ENCODE measurements around the gene EIF6.
"Not testable (repeated sequence)": the region's sequence is repeated elsewhere in the genome, so short reads cannot be mapped to it uniquely, and the experiment has no call there.

EIF6 gene

DNA sequence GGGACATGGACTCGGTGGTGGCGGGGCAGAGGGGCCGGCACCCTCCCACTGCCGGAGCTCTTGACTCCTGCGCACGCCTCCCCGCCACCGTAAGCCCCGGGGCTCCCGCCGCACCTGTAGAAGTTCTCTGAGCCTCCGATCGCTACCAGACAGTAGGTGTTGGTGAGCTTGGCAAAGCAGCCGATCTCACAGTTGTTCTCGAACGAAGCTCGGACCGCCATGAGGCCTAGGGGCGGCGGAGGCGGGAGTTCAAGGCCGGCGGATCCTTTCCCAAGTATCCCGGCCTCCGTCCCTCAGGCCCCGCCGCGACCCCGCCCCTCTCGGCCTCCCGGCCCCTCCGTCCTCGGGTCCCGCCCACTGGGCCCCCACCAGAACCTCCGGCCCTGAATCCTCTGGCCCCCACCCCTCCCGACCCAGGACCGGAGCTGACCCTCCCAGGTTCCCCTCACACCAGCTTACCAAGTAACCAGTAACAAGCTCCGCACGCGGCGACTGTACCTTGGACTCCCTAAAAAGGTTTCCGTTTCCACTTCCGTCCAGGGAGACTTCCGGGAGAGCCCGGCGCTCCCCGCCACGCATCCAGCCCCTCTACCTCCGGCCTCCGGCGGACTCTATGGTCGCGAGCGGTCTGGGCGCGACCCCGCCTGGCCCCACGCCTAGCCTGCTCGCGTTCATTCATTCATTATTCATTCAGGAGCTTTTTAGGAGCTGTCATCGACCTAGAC is at the start of gene EIF6:
EIF6 (minus strand) TSS at position 506 of the 725 bp plus-strand sequence; CDS start at position 221, 285 bp downstream.
- peak; percentile 37 for FAIRE-seq

DNA sequence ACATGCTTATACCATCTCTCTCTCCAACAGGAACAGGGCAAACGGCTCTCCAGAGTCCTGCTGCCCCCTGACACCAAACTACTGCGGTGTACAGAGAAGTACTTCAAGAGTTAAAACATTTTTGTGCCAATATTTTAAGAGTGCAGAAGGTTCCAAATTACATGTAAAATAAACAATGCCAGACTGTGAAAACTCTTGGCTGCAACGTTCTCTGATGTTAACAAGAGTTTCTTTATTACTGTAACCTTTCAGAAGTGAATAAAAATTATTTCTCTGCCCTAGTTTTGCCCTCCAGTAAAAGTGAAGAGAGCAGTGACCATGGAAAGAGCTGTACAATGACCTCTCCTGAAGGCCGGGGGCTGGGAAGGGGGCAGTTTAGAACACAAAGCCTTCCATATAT is 49.0 kb upstream of the EIF6 start:
- no peak for FAIRE-seq

DNA sequence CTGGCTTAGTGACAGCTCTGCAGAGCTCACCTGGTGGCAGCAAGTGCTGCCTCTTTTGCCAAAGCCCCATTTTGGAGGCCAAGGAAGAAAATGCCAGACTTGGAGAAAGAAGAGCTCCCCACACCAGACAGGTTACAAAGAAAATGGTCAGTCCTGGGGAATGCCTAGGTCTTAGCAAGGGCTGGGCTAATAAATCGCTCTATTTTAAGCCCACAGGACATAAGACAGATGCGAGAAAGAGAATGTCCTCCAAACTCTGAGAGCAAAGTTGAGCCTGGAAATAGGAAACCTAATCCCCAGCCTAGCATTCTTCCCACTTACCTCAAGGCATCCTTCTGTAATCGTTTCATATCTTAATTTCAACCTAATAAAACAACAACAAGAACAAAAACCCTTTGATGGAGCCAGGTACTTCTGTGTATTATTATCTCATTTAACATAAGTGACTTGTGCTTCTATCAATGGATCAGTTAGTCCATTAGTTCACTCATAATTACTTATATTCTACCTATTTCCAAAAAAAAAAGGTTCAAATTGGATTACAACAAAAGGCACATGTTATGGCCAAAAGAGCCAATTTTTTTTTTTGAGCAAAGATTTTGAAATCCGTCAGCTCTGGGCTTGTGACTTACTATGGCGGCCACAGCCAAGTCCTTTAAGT is 48.1 kb upstream of the EIF6 start:
- no peak for FAIRE-seq

DNA sequence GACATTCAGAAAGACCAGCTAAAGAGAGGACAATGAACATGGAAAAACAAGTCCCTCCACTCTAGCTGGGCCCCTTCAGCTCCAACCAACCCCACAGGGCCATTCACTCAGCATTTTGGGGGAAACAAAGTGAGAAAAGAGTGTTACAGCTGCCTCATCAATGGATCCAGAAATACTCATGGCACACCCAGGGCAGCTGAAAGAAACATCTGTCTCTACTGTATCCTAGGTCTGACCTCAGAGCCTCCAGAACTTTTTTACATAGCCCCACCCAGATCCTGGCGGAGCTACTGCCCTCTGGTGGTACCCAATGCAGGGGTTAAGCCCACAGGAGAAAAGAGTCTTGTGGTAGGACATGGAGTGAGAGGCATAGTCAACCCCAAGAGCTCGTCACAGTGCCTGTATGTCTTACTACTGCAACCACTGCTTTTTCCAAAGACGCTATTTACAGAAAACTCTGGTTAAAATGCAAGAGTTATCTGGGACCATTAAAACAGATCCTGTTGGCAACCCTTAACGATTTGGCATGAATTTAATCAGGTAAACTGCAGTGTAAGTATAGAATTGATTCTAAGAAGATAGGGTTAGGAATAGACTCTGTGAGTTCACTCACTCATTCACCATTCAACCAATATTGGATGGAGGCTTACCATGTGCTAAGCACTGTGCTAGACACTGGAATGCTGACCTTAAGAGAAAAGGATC is 45.0 kb upstream of the EIF6 start:
- no peak for FAIRE-seq

DNA sequence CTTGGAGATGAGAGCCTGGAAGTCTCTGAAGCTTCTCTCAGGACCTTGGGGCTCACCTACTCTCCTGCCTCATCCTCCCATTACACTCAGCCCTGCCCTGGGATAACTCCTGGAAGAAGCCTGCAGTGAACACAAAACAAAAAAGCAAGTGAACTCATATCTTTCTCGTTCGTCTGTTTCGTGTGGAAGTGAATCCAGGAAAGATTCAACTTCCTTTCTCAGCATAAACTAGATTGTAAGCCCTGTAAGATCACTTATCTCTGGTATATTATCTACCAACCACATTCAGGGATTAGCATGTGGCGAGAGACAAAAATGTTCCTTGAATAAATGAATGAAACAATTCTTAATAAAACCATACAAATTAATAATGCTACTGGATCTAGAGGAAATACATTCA is 44.1 kb upstream of the EIF6 start:
- no peak for FAIRE-seq

DNA sequence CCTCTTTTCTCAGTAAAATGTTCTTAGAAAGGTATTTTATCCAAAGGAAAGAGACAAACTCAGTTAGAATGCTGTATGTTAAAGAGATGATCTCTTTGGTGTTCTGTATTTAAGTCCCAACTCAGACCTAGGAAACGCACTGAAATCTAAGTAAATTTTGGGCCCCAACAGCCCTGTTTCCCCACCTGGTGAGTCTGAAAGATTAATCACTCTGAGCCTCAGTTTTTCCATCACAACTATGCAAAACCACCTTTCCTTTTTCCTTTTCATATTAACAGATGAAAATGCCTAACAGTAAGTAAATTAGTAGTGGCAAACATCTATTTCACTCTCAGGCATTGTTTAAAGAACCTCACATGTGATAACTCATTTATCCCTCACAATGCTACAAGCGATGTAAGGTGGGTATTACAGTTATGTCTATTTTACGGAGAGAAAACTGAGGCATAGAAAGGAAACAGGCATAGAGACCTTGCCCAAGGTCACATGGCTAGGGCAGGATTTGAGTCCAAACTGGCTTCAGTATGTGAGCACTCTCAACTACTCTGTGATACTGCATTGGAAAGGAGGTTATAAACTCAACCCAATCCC is 43.6 kb upstream of the EIF6 start:
- no peak for FAIRE-seq

DNA sequence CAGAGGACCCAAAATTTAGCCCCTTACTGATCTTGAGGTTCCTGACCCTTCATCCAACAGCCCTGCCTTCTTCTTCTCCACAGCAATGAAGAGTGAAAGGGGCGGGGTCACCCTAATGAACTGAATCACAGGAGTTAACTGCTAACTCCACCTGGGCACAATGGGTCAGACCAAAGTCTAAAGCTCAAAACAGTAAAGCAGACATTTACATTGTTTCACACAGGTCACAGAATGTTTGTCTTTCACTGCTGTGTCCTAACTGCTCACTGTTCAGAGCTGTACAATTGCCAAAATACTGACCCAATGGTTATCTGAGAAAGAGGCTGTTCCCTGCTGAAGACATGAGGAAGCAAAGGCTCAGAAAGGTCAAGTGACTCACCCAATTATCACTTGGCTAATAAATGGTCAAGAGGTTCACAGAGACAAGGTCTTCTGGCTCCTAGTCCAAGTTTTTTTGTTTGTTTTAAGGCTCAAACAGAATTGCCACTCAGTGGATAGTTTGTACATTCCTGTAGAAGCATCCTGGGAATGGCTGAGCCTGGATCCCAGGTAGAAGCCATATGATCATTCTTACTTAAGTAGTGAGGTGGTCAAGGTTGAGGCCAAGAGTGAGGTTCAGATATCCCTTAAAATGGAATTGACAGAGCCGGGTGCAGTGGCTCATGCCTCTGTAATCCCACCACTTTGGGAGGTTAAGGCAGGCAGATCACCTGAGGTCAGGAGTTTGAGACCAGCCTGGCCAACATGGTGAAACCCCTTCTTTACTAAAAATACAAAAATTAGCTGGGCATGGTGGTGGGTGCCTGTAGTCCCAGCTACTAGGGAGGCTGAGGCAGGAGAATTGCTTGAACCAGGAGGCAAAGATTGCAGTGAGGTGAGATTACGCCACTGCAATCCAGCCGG is 42.8 kb upstream of the EIF6 start:
- FAIRE-seq = no peak

DNA sequence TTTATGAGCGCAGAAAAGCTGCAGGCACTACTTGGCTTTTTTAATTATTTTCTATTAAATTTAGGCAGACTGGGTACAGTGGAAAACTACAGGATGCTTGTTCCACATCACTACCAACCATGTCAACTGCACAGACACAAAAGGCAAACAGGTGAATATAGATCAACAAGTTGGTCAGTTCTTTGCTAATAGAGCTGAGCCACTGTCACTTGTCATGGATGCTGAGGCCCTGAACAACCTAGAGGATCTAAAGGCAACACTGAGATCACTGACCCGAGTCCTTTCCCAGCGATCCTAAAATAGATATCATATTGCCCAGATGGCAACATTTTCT is 42.1 kb upstream of the EIF6 start:
- FAIRE-seq = no peak

DNA sequence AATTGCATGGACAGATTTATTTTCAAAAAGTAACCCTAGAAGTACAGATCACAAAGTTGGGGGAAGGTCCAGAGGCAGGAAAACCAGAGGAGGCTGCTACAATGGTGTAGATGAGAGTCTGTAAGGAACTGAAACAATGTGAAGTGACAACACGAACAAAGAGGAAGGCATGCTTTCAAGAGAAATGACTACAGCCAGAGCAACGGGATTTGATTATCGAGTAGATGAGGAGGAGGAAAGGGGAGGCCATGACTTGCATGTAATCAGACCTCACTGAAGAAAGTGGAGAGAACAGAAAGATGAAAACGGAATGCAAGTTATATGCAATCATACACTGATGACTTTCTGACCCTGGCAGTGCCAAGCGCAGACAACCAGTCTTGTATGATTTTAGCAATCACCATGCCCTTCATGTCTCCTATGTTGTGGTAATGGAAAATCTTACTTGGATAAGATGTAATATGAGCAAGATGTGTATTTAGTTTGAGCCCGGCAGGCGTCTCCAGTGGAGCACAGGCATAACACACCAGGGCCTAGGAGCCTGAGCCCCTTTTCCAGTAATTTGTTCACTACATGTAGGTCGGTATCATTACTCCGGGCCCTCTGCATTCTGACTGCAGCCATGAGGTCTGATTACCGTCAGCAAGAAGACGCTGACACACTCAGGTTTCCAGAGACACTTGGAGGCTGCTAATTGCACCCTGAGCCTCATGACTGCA is 41.6 kb upstream of the EIF6 start:
- no peak for FAIRE-seq

DNA sequence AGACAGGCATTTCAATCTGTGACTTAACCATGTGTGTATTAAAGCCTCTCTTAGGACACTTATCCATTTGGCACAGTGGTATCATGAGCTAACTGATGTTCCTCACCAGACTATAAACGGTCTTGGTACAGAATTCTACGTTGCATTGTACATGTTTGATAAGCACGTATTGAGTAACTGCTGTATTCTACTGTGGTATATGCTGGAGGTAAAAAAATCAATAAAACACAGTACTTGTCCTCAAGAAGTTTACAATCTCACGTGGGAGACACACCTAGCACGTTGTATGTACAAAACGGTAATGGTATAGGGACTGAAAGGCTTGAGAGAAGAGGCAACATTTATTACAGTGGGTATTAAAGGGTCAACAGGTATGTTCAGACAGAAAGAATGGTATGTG is 40.8 kb upstream of the EIF6 start:
- no peak for FAIRE-seq

DNA sequence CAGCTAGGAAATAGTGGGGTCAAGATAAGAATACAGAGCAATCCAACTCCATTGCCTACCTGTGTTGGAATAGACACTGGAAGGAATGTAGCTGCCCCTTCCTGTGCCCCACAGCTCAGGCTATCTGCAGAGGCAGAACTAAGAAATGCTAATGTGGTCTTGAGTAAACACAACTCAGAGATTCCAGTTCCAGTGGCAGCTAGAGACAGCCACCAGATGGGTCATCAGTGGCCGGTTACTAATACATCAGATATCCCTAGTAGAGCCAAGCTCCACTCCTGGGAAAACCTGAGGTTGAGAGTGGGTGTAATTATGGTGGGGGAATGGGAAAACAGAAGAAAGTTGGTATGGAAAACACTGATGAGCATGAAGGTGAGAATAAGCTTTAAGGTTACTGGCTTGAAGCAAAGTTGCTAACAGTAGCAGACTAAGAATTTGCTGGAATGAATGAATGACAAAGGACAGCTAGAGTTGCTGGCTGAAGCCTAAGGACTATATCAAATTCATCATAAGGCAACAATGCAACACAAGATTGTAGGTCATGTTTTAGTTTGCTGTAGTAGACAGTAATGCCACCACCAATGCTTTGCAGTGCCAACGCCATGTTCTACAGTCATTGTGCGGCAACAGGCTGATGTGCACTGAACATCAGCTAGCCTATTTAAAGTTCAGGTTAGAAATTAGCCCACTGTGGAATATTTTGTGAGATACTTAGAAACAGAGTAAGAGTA is 36.0 kb upstream of the EIF6 start:
- no peak for FAIRE-seq

DNA sequence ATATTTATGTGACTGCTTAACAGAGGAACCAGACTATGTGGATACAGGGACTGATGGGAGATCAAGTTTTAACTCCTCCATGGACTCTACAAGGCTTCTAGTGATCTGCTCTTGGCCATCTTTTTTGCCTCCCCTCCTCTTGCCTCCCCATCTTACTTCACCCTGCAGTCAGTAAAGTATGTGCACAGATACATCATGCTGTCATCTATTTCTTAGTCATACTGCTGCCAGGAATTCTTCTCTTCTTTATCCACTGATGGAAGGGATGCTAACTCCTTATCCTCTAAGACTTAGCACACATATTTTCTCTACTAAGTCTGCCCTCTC is 35.3 kb upstream of the EIF6 start:
- FAIRE-seq = no peak

DNA sequence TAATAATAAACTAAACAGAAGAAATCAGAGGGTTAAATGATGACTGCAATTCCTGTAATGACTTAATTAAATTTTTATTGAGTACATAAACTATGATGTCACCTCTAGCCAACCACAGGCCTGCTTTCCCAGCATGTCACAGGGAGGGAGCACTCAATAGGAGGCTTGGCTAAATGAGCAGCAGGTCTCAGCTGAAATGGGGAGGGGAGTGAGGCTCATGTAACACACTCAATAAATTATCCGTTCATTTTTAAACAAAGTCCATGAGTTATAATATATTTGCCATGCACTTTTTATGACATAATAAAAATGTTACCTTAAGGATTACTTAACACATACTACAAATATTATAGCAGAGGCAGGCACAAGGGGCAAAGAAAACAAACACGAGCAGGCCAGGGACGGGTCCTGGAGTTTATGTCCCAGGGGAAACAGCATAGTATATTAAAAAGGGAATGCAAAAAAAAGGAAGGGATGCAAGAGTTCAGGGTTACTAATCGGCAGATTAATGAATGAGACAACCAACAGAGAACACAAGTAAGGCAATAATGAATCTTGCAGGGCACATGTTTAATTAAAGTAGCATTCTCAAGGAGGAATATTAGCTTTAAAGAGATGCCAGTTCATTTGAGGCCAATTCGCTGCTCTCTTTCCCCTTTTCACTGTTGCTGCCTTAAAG is 34.8 kb upstream of the EIF6 start:
- no peak for FAIRE-seq

DNA sequence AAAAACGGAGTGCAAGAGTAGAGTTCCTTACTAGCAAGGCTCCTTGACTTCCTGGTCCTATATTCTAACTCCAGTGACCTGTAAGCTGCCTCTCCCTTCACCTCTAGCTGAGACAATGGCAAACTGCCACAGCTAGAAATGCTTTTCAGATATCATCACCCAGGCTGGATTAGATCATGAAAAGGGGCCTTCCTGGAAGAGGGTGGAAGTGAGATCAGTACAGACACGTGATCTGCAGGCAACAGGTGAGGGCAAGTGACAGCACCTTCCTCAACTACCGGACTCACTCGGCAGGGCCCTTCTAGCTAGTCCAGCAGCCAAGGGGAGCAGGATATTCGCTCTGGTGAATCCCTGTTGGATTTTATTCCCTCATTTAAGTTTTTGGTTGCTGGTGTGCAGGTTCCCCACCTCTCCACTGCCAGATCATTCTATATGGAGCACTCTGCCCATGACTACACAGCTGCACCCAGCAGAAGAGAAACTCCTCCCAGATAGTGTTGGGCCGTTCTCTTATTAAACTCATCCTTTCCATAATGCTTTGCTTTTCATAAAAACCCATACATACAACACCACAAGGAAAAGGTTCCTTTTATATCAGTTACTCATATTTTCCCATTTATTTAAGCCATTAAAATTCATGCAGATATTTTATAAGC is 34.1 kb upstream of the EIF6 start:
- FAIRE-seq = no peak

DNA sequence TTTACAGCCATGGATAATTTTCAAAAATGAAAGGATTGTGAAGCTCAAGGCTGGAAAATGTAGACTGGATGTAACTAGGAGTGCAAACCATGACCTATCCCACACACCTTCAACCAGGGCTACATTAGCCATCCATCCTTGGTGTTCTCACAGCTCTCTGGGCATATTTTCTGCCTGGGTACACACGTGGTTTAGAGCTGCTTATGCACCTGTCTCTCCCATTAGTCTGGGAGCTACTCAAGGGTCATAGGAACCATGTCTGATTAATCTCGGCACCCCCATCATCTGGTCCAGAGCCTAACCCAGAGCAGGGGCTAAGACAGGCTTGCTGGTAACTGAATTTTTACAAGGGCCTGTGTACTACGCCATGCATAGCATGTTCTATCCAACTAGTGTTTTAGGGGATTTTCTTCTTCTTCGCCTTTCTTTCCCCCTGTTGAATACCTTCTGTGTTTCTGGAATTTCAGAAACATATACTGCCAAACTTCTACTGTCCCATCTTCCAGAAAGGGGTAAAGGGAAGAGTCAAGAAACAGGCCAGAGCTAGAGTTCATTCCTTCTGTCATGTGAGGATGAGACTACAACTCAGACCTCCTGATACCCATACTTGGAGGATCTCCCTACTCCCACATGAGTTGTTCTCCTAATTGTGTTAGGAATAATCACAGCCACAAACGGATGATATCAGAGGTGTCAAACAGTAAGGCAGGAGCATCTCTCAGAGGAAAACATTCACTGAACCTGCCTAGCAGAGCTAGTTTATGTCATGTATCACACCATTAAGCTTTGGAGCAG is 33.0 kb upstream of the EIF6 start:
- FAIRE-seq = no peak

DNA sequence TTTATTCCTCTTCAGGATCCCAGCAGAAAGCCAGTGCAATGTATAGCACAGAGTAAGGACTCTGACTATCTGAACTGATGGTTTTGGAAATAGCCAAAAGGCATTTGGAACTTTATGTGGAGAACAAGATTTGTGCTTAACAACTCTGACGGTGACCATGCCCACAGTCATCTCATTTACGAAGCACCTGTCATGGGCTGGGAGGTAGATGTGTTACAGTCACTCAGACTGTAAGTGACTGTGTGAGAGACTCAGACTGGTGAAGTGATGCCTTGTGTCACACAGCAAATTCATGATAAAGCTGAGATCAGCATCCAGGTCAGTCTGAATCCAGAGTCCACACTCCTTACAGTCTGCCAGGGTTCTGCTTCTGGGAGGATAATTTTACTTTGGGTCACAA is 31.5 kb upstream of the EIF6 start:
- FAIRE-seq = no peak

DNA sequence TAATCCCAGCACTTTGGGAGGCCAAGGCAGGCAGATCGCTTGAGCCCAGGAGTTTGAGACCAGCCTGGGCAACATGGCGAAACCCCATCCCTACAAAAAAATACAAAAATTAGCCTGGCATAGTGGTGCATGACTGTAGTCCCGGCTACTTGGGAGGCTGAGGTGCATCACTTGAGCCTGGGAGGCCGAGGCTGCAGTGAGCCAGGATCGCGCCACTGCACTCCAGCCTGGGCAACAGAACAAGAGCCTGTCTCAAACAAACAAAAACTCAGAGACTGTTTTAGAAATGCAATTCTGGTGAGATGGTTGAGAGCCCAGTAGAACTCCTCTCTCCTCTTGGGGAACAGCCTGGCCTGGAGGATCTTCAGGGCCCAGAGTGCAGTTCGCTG is 31.1 kb upstream of the EIF6 start:
- FAIRE-seq = not testable (repeated sequence)

DNA sequence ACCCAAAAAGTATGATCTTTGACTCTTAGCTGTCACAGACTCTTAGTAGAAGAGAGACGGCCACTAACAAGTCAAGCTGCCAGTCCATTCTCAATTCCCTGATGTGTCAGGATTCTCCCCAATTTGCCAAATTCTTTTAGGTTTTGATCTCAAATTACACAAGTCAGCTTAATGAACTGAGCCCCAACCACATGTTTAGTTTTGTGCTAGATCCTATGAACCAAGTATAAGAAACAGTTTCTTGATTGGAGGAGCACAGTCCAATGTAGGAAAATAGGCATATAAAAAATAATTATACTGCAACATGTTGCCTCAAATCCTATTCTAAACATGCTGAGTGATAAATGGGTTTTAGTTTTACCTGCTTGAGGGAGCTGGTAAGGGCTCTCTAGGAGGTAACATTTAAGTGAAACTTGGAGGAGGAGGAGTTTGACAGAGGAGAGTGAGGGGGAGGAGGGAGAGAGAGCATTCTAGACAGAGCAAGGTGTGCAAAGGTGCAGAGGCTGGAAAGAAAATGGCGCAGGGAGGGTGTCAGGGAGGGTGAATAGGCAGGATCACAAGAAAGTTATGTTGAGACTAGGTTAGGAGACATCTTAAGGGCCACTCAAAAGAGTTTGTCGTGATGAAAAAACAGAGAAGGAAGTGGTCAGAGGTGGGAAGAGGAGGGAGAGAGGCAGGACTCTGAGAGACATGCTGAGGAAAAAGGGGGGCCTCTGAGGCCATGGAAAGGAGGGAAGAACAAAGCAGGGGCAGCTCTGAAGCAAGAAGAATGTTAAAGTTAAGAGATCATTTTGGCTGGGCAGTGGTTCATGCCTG is 30.5 kb upstream of the EIF6 start:
- FAIRE-seq = no peak

DNA sequence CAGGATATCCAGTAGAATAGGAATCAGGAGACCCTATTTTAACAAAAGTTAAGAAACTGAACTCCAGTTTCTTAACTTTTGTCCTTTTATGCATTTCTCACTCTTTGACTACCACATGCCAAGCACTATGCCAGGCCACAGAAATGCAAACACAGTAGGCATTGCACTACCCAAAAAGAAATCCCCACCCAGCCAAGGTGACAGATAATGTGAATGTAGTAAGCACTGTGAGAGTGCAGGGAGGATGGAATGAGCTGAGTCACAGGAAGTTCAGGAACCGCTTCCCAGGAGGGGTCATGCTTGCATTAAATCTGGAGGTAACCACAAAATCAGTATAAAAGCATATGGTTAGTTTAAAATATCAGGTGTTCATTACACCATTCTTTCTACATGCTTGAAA is 27.7 kb upstream of the EIF6 start:
- FAIRE-seq = no peak
